Esophagus mucosa (tissue), 1 donor: Measurements from ENCODE around the gene TMEM74B. TPM values are rescaled to one million over a fixed set of nuclear protein-coding genes. Genes with fewer than 3 reads are reported as not detected.
"Not testable (repeated sequence)": the region's sequence is repeated elsewhere in the genome, so short reads cannot be mapped to it uniquely, and the experiment has no call there.

ENCODE experiments used
- ATAC-seq: fragments of 200-7000 bp; cut with Tn5 transposase; one replicate; pipeline ENCODE4 v1.9.1; 2020
- total RNA-seq: library from RNA; stranded (reverse); gene quantifications from one replicate; pipeline ENCODE4 v1.2.4, GENCODE V29; 2023
- donor health status: DM: yes; HTN: yes; CAD: no.

Gene TMEM74B
- total RNA-seq: 1.4 TPM

GRCh38 chr20:1184638-1185315, at the start of gene TMEM74B:
Gene TMEM74B (minus strand): TSS chr20:1184981. CDS start chr20:1183801, 1,180 bp downstream.
- peak; percentile 12 for ATAC-seq

GRCh38 chr20:1232286-1233111, 47.7 kb upstream of the TMEM74B start:
- no peak for ATAC-seq

GRCh38 chr20:1229541-1229940, 44.8 kb upstream of the TMEM74B start:
- no peak for ATAC-seq

- peak; percentile 98 for ATAC-seq
Measured at GRCh38 chr20:1225783-1226654, 41.2 kb upstream of the TMEM74B start, which contains the start of gene RAD21L1. Gene RAD21L1 (plus strand): TSS chr20:1226044. CDS start chr20:1228454, 2,410 bp downstream.

GRCh38 chr20:1225263-1225782, 40.5 kb upstream of the TMEM74B start:
- peak; percentile 65 for ATAC-seq

GRCh38 chr20:1224205-1224890, 39.6 kb upstream of the TMEM74B start:
- no peak for ATAC-seq

GRCh38 chr20:1222750-1223149, 38.0 kb upstream of the TMEM74B start:
- ATAC-seq: not testable (repeated sequence)

- not testable (repeated sequence) for ATAC-seq
Measured at GRCh38 chr20:1216527-1217427, 32.0 kb upstream of the TMEM74B start.

- ATAC-seq: no peak
Measured at GRCh38 chr20:1215386-1216170, 30.8 kb upstream of the TMEM74B start.

- no peak for ATAC-seq
Measured at GRCh38 chr20:1214838-1215261, 30.1 kb upstream of the TMEM74B start.

GRCh38 chr20:1212607-1213396, 28.0 kb upstream of the TMEM74B start:
- peak; percentile 89 for ATAC-seq

- no peak for ATAC-seq
Measured at GRCh38 chr20:1212023-1212422, 27.2 kb upstream of the TMEM74B start.

GRCh38 chr20:1210501-1210900, 25.7 kb upstream of the TMEM74B start:
- no peak for ATAC-seq

- ATAC-seq: peak; percentile 80
Measured at GRCh38 chr20:1209447-1210387, 24.9 kb upstream of the TMEM74B start.

- no peak for ATAC-seq
Measured at GRCh38 chr20:1207293-1207878, 22.6 kb upstream of the TMEM74B start.

- ATAC-seq: no peak
Measured at GRCh38 chr20:1206366-1207148, 21.8 kb upstream of the TMEM74B start.

- no peak for ATAC-seq
Measured at GRCh38 chr20:1205802-1206201, 21.0 kb upstream of the TMEM74B start.
